PC-9 (cell line): Measurements from ENCODE around the gene JAG1. TPM values are rescaled to one million over a fixed set of nuclear protein-coding genes. Genes with fewer than 3 reads are reported as not detected.

Experiments used
- BruUV-seq: library from RNA; stranded (reverse); fragments of 400-500 nt; replicated peaks from 2 replicates; lab custom pipeline; 2021; lab: Mats Ljungman, UMichigan
- CTCF ChIA-PET: fragments of 300-600 bp; sonication (Branson Sonifier 250); formaldehyde crosslinking; loops from one replicate; lab custom pipeline; 2022; ENCODE audit warnings: antibody characterized with exemption; lab: Charles Lee
- POLR2A ChIA-PET: fragments of 300-600 bp; sonication (Branson Sonifier 250); formaldehyde crosslinking; loops from one replicate; lab custom pipeline; 2022; ENCODE audit warnings: antibody characterized with exemption; ENCODE audit not compliant: unreplicated experiment; lab: Charles Lee
- DNase-seq, 2 experiments: peaks; one replicate each; pipeline versions ENCODE4 v3.0.0 to v3.0.0-alpha.2; 2015 to 2022; ENCODE audit warnings: mixed read lengths in 1 of 2
- H2AFZ ChIP-seq: fragments of 200-600 bp; sonication (generic); 2 replicates; pipeline ENCODE4 v1.8.1; 2017; ENCODE audit warnings: antibody characterized with exemption
- H3F3A ChIP-seq: fragments of 200-600 bp; sonication (generic); 2 replicates; pipeline ENCODE4 v1.8.1; 2017; ENCODE audit warnings: antibody characterized with exemption, mild to moderate bottlenecking, low read depth; ENCODE audit not compliant: insufficient read depth
- H3K27ac ChIP-seq: fragments of 200-600 bp; sonication (generic); 2 replicates; pipeline ENCODE4 v1.6.1; 2016; ENCODE audit warnings: mixed run types
- H3K27me3 ChIP-seq: fragments of 200-600 bp; sonication (generic); 2 replicates; pipeline ENCODE4 v1.6.1; 2016; ENCODE audit warnings: low read depth, mixed run types; ENCODE audit not compliant: insufficient read depth
- H3K36me3 ChIP-seq: fragments of 200-600 bp; sonication (generic); 2 replicates; pipeline ENCODE4 v1.6.1; 2016; ENCODE audit warnings: low read depth, mixed run types
- H3K4me1 ChIP-seq: fragments of 200-600 bp; sonication (generic); replicated peaks from 2 replicates; pipeline ENCODE4 v1.6.1; 2016; ENCODE audit warnings: mixed run types; ENCODE audit not compliant: insufficient read depth
- H3K4me2 ChIP-seq: fragments of 200-600 bp; sonication (generic); 2 replicates; pipeline ENCODE4 v1.6.1; 2017; ENCODE audit warnings: mixed run types
- H3K4me3 ChIP-seq: fragments of 200-600 bp; sonication (generic); 2 replicates; pipeline ENCODE4 v1.6.1; 2016; ENCODE audit warnings: mixed run types
- H3K79me2 ChIP-seq: fragments of 200-600 bp; sonication (generic); 2 replicates; pipeline ENCODE4 v1.6.1; 2017; ENCODE audit warnings: low read depth, mixed run types
- H3K9me2 ChIP-seq: fragments of 200-600 bp; sonication (generic); 2 replicates; pipeline ENCODE4 v1.8.1; 2017; ENCODE audit warnings: mild to moderate bottlenecking; ENCODE audit not compliant: insufficient read depth
- H3K9me3 ChIP-seq: fragments of 200-600 bp; sonication (generic); 2 replicates; pipeline ENCODE4 v1.8.1; 2016; ENCODE audit warnings: low read depth; ENCODE audit not compliant: insufficient read depth
- H4K20me1 ChIP-seq: fragments of 200-600 bp; sonication (generic); 2 replicates; pipeline ENCODE4 v1.8.1; 2017; ENCODE audit not compliant: insufficient read depth
- EZH2 ChIP-seq: fragments of 200-600 bp; sonication (generic); IDR thresholded peaks from 2 replicates; pipeline ENCODE4 v1.8.0; 2017; ENCODE audit warnings: antibody characterized with exemption, low read depth
- intact Hi-C: fragments of 100-400 bp; cut with micrococcal nuclease; formaldehyde crosslinking; loops from one replicate; pipeline ENCODE4 v1.10.0; 2022; ENCODE audit not compliant: unreplicated experiment
- total RNA-seq: library from RNA; stranded (reverse); gene quantifications from 2 replicates; pipeline ENCODE4 v1.2.3, GENCODE V29; 2021
- TF ChIP-seq, protein P1 (sequence below): fragments of 200-600 bp; sonication (generic); conservative IDR thresholded peaks from 2 replicates; pipeline ENCODE4 v1.6.1; 2017; ENCODE audit warnings: mixed run types, antibody characterized with exemption, mild to moderate bottlenecking, moderate library complexity

The JAG1 gene
- total RNA-seq, 1 experiment from 2014 or later, result 42.9 TPM

DNA sequence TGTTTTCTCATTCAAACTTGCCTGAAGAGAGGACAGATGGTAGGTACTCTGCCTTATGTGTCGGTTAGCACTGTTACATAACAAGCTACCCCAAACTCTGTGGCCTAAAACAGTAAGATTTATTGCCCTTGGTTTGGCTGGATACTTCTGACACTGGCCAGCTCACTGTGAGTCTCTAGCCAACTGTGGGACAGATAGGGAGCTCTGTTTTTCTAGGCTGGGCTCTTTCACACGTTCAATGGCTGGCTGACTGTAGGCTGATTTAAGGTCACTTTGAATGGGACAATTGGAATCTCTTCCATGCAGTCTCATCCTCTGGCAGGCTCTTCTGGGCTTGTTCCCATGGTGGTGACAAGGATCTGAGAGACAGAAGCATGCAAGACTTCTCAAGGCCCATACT lies 39.4 kb upstream of the JAG1 start:
- CTCF ChIA-PET, result no interaction called here
- Histone ChIP-seq H3K27me3 (no peaks in the 10 kb centered on the region), H3K4me1 (peaks cover 49% of the 10 kb centered on the region), H3K4me2 (no peak overlapping the region), H2AFZ (no peak overlapping the region), H3F3A (peaks cover 17% of the 10 kb centered on the region; the same call in 1 of the 2 replicates), H3K27ac (no peak overlapping the region), H3K4me3 (no peak overlapping the region), H3K9me2 (no peaks in the 10 kb centered on the region), H3K9me3 (no peaks in the 10 kb centered on the region), H3K79me2 (no peaks in the 10 kb centered on the region), H4K20me1 (no peaks in the 10 kb centered on the region), H3K36me3 (no peaks in the 10 kb centered on the region)
- intact Hi-C loops, result no loop called here
- POLR2A ChIA-PET, result no interaction called here
- DNase-seq, result no peak
- TF ChIP-seq, protein P1, sequence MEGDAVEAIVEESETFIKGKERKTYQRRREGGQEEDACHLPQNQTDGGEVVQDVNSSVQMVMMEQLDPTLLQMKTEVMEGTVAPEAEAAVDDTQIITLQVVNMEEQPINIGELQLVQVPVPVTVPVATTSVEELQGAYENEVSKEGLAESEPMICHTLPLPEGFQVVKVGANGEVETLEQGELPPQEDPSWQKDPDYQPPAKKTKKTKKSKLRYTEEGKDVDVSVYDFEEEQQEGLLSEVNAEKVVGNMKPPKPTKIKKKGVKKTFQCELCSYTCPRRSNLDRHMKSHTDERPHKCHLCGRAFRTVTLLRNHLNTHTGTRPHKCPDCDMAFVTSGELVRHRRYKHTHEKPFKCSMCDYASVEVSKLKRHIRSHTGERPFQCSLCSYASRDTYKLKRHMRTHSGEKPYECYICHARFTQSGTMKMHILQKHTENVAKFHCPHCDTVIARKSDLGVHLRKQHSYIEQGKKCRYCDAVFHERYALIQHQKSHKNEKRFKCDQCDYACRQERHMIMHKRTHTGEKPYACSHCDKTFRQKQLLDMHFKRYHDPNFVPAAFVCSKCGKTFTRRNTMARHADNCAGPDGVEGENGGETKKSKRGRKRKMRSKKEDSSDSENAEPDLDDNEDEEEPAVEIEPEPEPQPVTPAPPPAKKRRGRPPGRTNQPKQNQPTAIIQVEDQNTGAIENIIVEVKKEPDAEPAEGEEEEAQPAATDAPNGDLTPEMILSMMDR, result no peak
- no peak for TF ChIP-seq EZH2
- BruUV-seq, result no TSS peak

DNA sequence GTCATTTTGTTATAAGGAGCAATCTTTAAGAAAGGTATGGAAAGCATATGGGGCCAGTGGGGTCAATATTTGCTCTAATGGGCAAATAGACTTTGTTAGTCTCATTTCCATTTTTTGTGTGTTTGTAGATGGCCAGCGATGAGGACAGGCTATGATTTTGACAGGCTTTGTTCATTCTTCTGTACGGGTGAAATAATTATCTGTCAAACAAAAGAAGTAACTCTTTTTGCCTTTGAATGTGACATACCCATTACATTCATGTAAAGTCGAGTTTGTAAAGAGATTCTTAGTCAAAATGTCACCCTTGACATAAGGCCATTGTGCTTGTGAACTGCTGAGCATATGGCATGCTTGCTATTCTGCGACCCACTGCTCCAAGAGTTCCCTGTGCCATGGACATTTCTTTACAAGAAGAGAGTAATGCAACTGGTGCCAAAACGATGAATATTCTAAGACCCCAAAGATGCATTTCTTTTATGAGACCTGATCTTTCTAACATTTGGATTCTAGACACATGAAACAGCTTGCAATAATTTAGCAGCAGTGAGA lies 38.2 kb upstream of the JAG1 start:
- no peaks in the 10 kb centered on the region for H3K27me3 ChIP-seq
- peaks cover 57% of the 10 kb centered on the region for H3K4me1 ChIP-seq
- ChIA-PET POLR2A (no interaction called here), CTCF (no interaction called here)
- TF ChIP-seq EZH2, result no peak
- TF ChIP-seq, protein P1, result no peak
- no peak overlapping the region for H2AFZ ChIP-seq
- H3K9me2 ChIP-seq, result no peaks in the 10 kb centered on the region
- H3K36me3 ChIP-seq, result no peaks in the 10 kb centered on the region
- no peak overlapping the region for H3K4me3 ChIP-seq
- H3F3A ChIP-seq, result peaks cover 20% of the 10 kb centered on the region
- intact Hi-C loops, result no loop called here
- no peaks in the 10 kb centered on the region for H3K9me3 ChIP-seq
- H4K20me1 ChIP-seq, result no peaks in the 10 kb centered on the region
- no peak for DNase-seq
- H3K79me2 ChIP-seq, result no peaks in the 10 kb centered on the region
- H3K27ac ChIP-seq, result no peak overlapping the region
- BruUV-seq, result no TSS peak
- no peak overlapping the region for H3K4me2 ChIP-seq

DNA sequence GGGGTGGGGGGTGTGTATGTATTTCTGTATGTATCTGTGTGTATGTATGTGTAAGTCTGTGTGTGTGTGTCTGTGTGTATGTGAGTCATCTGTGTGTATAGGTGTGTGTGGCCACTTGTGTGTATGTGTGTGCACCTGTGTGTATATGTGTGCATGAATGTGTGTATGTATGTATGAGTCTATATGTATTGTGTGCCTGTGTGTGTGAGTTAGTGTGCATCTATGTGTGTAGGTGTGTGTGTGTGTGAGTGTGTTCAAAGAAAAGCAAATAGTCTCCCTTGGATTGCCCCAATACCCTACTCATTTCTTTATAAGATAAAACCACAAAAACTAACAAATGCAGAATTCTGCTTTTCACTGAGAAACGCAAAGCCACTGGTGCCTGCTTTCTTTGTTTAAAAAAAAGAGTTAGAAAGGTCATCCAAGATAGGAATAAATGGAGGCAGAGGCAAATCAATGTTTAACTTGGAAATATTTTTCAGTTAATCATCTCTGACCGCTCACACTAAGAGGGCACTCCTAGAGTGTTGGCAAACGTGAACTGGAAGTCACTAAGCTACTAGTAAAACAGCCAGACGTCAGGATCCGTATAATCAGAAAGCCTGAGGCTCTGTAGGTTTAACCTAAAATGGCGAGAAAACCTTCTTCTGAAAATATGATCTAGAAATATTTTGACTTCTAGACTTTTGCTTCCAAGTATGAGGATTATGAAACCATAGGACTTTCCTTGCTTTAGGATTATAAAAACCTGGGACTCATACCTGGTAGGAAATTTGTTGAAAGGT lies 37.4 kb upstream of the JAG1 start:
- CTCF ChIA-PET, result no interaction called here
- intact Hi-C loops, result no loop called here
- H3K27ac ChIP-seq, result no peak overlapping the region
- no peak overlapping the region for H3K4me2 ChIP-seq
- H3K4me3 ChIP-seq, result no peak overlapping the region
- peaks cover 57% of the 10 kb centered on the region for H3K4me1 ChIP-seq
- H3K79me2 ChIP-seq, result no peaks in the 10 kb centered on the region
- no peaks in the 10 kb centered on the region for H3K9me3 ChIP-seq
- no peak overlapping the region for H2AFZ ChIP-seq
- H4K20me1 ChIP-seq, result no peaks in the 10 kb centered on the region
- peaks cover 28% of the 10 kb centered on the region for H3F3A ChIP-seq
- POLR2A ChIA-PET, result no interaction called here
- no TSS peak for BruUV-seq
- TF ChIP-seq EZH2, result no peak
- TF ChIP-seq, protein P1, result no peak
- no peaks in the 10 kb centered on the region for H3K27me3 ChIP-seq
- H3K36me3 ChIP-seq, result no peaks in the 10 kb centered on the region
- no peaks in the 10 kb centered on the region for H3K9me2 ChIP-seq
- no peak for DNase-seq
